HG03095 (cell line): Measurements from ENCODE around the gene HLA-DOB.
A peak's percentile ranks its signal among the peaks of the same experiment; 100 is the strongest.

Source experiments
- ATAC-seq: cut with Tn5 transposase; IDR thresholded peaks from one replicate; pipeline ENCODE4 v1.9.1; 2021; ENCODE audit warnings: moderate library complexity; ENCODE audit not compliant: unreplicated experiment

HLA-DOB gene

GRCh38 chr6:32843979-32844838 lies 27.4 kb upstream of the HLA-DOB start, which contains the start of gene PSMB8:
Gene PSMB8, minus strand, starts transcription at chr6:32844047. Its CDS starts 51 bp downstream, at chr6:32843996.
- ATAC-seq = peak; percentile 53

- no peak for ATAC-seq
Observed at GRCh38 chr6:32843331-32843978, 26.7 kb upstream of the HLA-DOB start.

GRCh38 chr6:32842690-32843089 lies 25.9 kb upstream of the HLA-DOB start:
- ATAC-seq = no peak

GRCh38 chr6:32842021-32842650 lies 25.3 kb upstream of the HLA-DOB start:
- no peak for ATAC-seq

- no peak for ATAC-seq
Observed at GRCh38 chr6:32840604-32841246, 23.9 kb upstream of the HLA-DOB start.

- no peak for ATAC-seq
Observed at GRCh38 chr6:32839356-32839755, 22.6 kb upstream of the HLA-DOB start.

- ATAC-seq = peak; percentile 58
Observed at GRCh38 chr6:32838114-32838958, 21.5 kb upstream of the HLA-DOB start, which contains the start of gene TAP2. Gene TAP2, minus strand, starts transcription at chr6:32838739. Its CDS starts 506 bp downstream, at chr6:32838233.

- no peak for ATAC-seq
Observed at GRCh38 chr6:32837651-32838113, 20.9 kb upstream of the HLA-DOB start.

GRCh38 chr6:32836873-32837272 lies 20.1 kb upstream of the HLA-DOB start:
- no peak for ATAC-seq

GRCh38 chr6:32835167-32835893 lies 18.5 kb upstream of the HLA-DOB start:
- no peak for ATAC-seq

GRCh38 chr6:32833664-32834063 lies 16.9 kb upstream of the HLA-DOB start:
- no peak for ATAC-seq

GRCh38 chr6:32832535-32832934 lies 15.7 kb upstream of the HLA-DOB start:
- no peak for ATAC-seq

GRCh38 chr6:32830936-32831335 lies 14.1 kb upstream of the HLA-DOB start:
- ATAC-seq = no peak

- ATAC-seq = no peak
Observed at GRCh38 chr6:32830017-32830416, 13.2 kb upstream of the HLA-DOB start.

- no peak for ATAC-seq
Observed at GRCh38 chr6:32829495-32829894, 12.7 kb upstream of the HLA-DOB start.

GRCh38 chr6:32827025-32827424 lies 10.2 kb upstream of the HLA-DOB start:
- ATAC-seq = no peak

- ATAC-seq = no peak
Observed at GRCh38 chr6:32825966-32826365, 9.2 kb upstream of the HLA-DOB start.

- no peak for ATAC-seq
Observed at GRCh38 chr6:32819729-32820128, 2.9 kb upstream of the HLA-DOB start.

GRCh38 chr6:32818867-32819266 lies 2.1 kb upstream of the HLA-DOB start:
- no peak for ATAC-seq
